Dedifferentiated amniotic fluid mesenchymal stem cell (primary cell): Measurements from ENCODE around the gene FOLR3.
"Not testable (repeated sequence)": the region's sequence is repeated elsewhere in the genome, so short reads cannot be mapped to it uniquely, and the experiment has no call there.

Experiments
- DNase-seq: peaks from one replicate; pipeline ENCODE4 v3.0.0-alpha.2; 2016; ENCODE audit errors: extremely low spot score

The FOLR3 gene

DNA sequence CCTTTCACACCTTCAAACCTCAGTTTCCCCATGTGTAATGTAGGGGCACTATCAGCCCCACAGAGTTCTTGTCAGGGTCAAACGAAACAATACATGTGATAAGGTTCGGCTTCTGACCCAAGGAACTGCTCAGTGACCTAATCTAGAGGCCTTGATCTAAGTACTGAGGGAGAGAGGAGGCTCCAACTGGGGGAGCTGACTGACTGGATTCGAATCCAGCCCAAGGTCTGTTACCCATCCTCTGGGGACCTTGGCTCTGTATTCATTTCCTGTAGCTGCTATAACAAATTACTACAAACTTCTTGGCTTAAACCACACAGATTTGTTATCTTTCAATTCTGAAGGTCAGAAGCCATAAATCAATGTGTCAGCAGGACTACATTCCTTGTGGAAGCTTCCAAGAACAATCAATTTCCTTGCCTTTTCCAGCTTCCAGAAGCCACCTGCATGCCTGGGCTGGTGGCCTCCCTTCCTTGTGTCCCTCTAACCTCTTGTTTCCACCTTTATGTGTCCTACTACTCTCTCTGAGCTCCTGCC is 12.3 kb upstream of the FOLR3 start:
- no peak for DNase-seq

DNA sequence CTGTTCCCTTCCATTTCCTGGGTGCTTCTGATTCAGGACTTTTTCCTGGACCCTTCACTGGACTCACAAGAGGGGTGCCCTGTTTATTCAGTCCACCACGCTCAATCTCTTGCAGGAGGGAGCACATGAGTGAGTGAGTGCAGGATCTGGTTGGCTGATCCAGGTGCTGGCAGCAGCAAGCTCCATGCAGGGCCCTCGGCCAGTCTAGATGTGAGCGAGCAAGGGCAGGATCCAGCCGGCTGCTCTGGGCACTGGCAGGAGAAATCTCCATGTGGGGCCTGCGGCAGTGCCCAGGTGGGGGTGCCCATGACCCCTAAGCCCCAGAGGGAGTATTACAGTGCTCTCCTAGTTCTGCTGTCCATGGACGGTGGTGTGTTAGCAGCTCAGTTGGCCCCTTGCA is 11.5 kb upstream of the FOLR3 start:
- no peak for DNase-seq

DNA sequence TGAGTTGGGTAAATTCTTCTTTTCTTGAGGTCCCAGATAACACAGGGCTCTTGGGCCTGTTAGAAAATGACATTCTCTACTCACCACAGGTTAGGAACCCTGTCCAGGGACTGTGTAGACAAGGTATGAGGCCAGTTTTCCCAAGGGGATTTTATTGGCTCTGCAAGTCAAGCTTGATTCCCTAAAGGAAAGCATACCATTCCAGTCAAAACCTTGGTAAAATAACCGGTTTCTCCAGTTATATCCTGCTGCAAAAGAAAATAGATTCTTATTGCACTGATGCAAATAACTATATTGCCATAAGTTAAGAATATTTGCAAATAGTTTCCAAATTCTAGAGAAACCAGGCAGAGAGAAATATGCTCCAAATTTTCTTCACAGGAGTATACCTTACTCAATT is 9.6 kb upstream of the FOLR3 start:
- no peak for DNase-seq

DNA sequence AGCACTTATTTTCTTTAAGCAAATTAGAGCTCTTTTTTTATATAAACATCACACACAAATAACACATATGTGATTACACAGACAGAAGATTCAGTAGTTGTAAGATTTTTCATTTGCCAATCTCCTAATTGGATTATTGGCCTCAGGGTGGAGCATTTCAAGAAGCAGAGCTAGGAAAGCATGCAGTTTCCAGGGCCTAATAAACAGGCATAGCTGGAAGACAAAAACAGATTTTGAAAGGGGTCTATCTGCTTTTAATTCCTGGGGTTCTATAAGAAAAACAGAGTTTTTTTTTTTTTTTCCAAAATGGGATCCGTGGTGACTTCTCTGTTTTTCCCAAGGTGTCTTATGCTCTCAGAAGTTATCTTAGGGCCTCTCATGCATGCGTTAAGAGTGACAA is 7.6 kb upstream of the FOLR3 start:
- no peak for DNase-seq

DNA sequence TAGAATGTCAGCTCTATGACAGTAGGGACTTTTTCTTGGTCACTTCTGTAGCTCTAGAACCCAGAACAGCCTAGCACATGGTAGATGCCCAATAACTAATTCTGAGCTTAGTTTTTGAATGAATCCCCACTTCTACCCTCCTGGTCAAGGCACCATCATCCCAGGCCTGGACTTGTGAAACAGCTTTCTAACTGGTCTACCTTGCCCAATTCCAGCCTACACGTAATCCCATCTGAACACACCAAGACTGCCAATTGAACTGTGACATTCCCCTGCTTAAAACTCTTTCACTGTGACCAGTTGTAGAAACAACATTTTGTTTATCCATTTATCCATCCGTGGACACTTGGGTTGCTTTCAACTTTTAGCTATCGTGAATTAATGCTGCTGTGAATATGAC is 6.1 kb upstream of the FOLR3 start:
- no peak for DNase-seq

DNA sequence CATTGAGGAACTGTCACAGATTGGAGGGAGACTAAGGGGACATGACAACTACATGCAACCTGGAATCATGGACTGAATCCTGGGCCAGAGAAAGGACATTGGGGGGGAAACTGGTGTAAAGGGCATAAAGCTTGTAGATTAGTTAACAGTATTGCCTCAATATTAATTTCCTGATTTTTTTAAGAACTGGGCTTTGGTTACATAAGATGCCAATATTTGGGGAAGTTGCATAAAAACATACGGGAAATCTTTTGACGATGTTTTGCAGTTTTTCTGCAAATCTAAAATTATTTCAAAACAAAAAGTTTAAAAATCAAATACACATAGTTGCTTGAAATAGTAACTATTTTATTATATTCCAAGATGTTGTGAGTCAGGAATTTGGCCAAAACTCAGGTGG is 2.9 kb upstream of the FOLR3 start:
- DNase-seq: no peak

DNA sequence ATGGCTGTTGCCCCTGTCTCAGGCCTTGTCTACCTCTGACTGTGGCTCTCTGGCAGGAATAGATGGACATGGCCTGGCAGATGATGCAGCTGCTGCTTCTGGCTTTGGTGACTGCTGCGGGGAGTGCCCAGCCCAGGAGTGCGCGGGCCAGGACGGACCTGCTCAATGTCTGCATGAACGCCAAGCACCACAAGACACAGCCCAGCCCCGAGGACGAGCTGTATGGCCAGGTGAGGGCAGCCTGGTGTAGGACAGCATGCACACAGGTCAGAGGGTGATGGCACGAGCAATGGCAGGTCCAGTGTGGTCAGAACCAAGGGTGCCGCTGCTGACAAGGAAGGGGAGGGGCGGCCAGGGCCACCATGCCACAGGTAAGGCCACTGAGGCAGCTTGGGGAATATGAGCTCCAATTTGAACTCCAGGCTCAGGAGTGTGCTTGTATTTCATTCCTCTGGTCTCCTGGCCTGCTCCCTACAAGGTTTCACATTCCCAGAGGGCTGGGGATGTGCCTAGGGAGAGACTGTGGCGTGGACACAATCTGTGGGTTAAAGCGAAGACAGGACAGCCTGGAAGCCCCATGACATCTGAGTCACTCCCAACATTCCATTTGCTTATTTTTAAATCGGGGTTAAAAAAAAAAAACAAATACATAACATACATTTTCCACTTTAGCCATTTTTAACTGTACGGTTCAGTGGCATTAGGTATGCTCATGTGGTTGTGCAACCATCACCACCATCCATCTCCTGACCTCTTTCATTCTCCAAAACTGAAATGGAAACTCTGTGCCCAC is 562 bp downstream of the FOLR3 start:
- DNase-seq: no peak

DNA sequence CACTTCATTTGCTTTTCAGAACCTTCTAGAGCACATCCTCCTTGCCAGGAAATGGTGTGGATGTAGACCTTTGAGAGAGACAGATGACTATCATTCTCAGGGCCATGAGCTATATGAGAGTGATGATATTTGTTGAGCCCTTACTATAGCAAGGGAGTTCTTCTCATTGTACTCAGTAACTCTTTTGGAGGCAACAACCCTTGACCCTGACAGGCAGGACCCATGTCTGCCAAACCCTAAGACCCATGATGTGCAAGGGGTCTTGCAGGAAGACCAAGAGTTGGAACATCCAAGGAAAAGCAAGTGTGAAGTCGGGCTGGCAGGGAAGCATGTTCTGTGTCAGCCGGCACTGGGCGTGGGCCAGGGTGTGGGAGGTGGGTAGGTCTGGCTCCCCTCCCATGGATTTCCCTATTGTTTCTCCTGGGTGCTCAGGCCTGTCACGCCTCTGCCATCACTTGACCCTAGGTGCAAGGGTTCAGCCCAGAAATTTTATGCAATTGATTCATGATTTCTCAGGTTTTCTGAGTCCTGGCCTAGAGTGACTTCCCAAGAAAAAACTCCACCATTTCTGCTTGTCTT is 1.2 kb downstream of the FOLR3 start:
- no peak for DNase-seq

DNA sequence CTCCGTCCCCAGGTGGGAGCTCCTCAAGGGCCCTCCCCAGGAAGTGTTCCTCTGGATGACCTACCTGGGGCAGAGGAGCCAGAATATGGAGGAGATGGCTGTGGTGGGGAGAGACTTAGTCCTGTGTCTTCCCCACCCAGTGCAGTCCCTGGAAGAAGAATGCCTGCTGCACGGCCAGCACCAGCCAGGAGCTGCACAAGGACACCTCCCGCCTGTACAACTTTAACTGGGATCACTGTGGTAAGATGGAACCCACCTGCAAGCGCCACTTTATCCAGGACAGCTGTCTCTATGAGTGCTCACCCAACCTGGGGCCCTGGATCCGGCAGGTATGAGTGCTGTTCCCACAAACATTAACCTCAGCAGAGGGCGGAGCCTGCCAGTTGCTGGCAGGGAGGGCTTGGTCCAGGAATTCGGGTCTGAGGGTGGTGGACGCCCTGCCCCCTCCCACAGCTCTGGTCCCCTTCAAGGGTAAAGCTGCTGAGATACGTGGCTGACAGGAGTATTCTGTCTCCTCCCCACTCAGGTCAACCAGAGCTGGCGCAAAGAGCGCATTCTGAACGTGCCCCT is 3.4 kb downstream of the FOLR3 start:
- DNase-seq: no peak

DNA sequence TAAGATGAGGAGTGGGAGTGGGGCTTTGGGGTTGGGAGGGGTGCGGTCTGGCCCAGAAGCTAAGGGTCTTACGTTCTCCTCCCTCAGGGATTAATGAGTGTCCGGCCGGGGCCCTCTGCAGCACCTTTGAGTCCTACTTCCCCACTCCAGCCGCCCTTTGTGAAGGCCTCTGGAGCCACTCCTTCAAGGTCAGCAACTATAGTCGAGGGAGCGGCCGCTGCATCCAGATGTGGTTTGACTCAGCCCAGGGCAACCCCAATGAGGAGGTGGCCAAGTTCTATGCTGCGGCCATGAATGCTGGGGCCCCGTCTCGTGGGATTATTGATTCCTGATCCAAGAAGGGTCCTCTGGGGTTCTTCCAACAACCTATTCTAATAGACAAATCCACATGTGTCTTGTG is 4.0 kb downstream of the FOLR3 start:
- no peak for DNase-seq

DNA sequence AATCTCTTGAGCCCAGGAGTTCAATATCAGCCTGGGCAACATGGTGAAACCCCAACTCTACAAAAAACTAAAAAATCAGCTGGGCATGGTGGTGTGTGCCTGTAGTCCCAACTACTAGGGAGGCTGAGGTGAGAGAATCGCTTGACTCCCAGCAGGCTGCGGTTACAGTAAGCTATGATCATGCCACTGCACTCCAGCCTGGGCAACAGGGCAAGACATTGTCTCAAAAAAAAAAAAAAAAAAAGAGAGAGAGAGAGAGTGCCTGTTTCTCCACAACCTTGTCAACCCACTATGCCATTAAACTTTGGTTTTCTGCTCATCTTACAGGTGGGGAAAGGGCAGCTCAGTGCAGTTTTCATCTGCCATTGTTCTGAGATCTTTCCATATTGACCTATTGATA is 5.1 kb downstream of the FOLR3 start:
- no peak for DNase-seq

DNA sequence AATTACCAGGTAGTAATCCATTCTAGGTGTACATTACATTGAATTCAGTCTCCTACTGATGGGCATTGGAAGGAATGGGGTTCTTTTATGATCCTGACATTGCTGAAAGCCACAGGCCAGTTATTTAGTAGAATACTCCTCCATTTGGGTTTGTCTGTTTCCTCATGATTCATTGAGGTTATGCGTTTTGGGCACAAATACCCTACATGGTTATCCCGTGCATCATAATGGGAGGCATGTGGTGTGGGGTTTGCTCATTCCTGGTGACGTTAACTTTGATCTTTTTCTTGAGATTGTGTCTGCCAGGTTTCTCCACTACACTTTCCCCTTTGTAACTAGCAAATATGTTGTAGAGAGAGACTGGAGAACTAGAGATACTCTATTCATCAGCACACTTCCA is 5.5 kb downstream of the FOLR3 start:
- DNase-seq: peak; percentile 62

DNA sequence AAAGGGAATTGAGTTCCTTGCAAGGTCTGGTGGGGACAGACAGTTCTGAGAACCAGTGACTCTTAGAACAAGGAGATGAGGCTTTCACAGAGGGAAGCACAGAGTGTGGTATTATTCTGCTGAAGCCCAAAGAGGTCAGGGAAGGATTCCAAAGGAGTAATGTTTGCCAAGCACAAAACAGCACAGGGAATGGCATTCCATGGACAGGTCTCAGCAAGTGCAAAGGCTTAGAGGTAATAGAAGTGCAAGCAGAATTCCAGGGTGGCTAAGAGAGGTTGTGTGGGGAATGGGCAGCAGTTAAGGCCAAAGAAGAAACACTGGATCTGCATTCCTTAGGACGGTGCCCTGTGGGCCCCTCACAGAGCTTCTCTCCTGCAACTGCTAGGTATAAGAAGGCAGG is 6.6 kb downstream of the FOLR3 start:
- DNase-seq: not testable (repeated sequence)

DNA sequence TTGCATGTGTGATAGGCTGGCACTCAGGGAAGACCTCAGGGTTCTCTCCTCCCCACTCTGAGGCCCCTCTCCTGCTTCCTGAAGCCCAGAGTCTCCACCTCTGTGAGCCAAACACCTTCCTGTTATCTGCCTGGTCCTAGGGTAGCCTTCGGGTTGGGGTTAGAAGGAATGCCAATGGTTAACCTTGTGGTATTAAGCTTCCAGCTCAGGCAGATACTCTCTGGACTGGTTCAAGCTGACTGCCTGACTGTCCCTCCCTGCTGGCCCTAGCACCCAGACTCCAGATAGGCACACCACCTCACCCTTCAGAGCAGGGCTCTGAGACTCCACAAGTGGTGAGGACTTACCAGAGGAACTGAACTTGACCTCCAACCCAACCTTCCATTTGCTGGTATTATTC is 7.0 kb downstream of the FOLR3 start:
- DNase-seq: not testable (repeated sequence)

DNA sequence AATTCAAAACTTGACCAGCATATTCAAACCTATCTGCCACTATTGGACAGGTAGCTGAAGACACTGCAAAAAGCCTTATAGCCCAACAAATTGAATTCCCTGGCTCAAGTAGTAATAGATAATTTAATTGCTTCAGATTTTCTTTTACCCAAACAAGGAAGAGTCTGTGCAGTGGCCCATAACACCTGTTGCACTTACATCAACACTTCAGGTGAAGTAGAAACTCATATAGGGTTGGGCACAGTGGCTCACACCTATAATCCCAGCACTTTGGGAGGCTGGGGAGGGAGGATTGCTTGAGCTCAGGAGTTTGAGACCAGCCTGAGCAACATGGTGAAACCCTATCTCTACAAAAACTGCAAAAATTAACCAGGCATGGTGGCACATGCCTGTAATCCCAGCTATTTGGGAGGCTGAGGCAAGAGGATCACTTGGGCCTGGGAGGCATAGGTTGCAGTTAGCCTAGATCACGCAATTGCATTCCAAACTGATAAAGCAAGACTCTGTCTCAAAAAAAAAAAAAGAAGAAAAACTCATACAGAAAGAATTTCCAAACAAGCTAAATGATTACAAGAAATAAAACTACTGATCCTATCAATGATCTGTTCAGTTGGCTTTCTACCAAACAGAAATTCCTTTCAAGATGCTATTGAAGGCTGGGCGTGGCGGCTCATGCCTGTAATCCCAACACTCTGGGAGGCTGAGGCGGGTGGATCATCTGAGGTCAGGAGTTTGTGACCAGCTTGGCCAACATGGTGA is 9.5 kb downstream of the FOLR3 start:
- peak; percentile 77 for DNase-seq

DNA sequence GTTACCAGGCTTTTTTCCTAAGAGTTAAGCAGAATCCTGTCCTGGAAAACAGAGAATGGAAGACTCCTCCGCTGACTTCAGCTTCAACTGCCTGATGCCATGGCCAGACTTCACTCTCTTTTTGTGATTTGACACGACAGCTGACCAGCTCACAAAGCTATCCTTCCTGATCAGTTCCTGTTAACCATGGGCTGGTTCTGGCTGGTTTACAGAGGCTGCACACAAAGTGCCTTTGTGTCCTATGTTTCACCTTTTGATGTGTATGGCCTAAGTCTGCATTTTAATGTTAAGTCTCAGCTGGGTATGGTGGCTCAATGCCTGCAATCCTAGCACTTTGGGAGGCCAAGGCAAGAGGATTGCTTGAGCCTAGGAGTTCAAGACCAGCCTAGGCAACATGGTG is 11.1 kb downstream of the FOLR3 start:
- DNase-seq: no peak

DNA sequence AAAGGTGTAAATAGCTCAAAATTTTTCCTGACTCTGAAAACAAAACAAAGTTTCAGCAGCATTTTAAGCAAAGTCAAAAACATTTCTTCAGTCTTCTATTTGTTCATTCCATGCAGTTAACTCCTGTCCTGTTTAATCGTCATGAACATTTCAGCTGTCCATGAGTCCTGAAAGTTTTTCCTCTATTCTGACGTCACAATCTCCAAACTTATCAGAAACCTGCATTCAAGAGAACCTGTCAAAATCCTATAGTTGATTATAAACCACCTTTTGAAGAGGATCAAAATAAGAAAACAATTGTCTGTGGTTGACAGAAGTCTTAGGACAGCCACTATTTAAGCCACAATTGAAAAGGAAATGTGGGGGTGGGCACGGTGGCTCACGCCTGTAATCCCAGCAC is 15.4 kb downstream of the FOLR3 start:
- no peak for DNase-seq

DNA sequence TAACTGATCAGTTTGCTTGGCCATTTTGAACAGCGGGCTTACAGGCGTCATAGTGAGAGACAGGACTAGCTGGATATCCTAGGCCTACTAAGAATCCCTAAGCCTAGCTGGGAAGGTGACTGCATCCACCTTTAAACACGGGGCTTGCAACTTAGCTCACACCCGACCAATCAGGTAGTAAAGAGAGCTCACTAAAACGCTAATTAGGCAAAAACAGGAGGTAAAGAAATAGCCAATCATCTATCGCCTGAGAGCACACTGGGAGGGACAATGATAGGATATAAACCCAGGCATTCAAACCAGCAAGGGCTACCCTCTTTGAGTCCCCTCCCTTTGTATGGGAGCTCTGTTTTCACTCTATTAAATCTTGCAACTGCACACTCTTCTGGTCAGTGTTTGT is 18.3 kb downstream of the FOLR3 start:
- not testable (repeated sequence) for DNase-seq

DNA sequence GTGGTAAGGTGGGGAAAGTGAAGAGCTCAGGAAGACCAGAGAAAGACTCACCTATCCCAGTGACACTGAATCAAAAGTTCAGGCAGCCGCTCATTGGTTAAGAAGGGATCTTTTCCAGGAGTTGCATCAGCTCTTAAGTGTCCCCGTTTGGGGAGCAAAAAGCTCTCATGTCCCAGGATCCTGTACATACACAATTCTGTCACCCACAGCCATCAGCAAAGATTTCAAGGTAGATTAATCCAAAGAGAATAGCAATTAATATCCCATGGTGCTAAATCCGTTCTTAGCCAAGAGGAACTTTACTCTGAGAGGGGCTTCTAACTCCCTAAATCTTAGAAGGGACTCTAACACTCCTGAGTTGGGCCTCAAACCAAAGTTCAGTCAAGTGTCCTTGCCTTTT is 19.3 kb downstream of the FOLR3 start:
- DNase-seq: no peak

DNA sequence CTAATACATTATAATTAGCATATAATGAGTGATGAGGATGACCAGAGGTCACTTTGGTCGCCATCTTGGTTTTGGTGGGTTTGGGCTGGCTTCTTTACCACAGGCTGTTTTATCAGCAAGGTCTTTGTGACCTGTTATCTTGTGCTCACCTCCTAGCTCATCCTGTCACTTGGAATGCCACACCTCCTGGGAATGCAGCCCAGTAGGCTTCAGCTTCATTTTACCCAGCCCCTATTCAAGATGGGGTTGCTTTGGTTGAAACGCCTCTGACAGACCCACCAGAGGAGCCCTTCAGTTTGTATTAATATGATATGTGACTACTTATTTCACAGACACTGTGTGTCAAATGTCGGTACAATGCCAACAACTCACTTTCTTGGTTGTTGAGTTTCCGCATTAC is 20.2 kb downstream of the FOLR3 start:
- no peak for DNase-seq

DNA sequence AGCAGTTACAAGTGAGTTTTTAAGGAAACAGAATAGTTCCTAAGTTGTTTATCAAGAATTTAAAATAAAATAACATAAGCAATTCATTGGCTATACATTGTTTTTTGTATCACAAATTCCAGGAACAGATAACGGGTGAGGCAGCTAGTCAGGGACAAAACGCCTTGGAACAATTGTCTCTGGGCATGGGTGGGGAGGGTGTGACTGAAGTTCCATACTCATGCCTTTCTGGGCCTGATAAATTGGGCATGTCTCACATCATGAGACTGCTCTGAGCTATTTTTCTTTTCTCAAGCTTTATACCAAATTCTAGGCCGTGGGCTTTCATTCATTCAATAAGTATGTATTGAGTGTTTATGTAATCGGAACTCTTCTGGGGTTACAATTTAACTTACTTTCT is 21.6 kb downstream of the FOLR3 start:
- DNase-seq: no peak

DNA sequence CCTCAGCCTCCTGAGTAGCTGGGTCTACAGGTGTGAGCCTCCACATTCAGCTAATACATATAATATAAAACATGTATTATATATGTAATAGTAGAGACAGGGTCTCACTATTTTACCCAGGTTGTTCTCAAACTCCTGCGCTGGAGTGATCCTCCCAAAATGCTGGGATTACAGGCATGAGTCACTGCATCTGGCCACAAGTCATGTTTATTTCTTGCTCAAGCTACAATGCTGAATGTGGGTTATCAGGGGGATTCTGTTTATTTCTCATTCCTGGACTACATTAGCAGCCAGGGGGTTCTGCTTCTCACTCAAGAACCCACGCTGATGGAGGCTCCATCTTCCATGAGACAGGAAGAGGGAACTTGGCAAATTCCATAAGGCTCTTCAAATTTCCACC is 24.8 kb downstream of the FOLR3 start:
- no peak for DNase-seq
